PFSK-1 (cell line): ENCODE measurements around the gene UPB1.

Experiments
- FOXP2 ChIP-seq: optimal IDR thresholded peaks from 2 replicates; pipeline ENCODE3; 2011; ENCODE audit warnings: borderline replicate concordance, control low read depth, inconsistent platforms; ENCODE audit not compliant: insufficient read depth; ENCODE audit errors: extremely low read length, extremely low read depth
- POLR2AphosphoS5 ChIP-seq: IDR thresholded peaks from 2 replicates; pipeline ENCODE4 v1.6.1; 2012; ENCODE audit warnings: low read depth, mild to moderate bottlenecking, control low read depth, low read length, moderate library complexity
- SIN3A ChIP-seq: IDR thresholded peaks from 2 replicates; pipeline ENCODE4 v1.6.1; 2012; ENCODE audit warnings: mild to moderate bottlenecking, low read length, moderate library complexity, borderline replicate concordance; ENCODE audit not compliant: insufficient read depth
- TAF1 ChIP-seq: IDR thresholded peaks from 2 replicates; pipeline ENCODE4 v1.6.1; 2012; ENCODE audit warnings: low read length, control low read depth, borderline replicate concordance; ENCODE audit not compliant: insufficient read depth
- TF ChIP-seq, protein P1 (sequence below), 2 experiments: IDR thresholded peaks; 2 replicates each; pipeline versions ENCODE4 v1.6.1 to v1.8.0; 2011 to 2012; ENCODE audit warnings: low read depth in 2 of 2, low read length in 2 of 2, control low read depth in 1 of 2, inconsistent platforms in 1 of 2, mild to moderate bottlenecking in 1 of 2, moderate library complexity in 1 of 2; ENCODE audit not compliant: insufficient read depth in 1 of 2

The UPB1 gene

DNA sequence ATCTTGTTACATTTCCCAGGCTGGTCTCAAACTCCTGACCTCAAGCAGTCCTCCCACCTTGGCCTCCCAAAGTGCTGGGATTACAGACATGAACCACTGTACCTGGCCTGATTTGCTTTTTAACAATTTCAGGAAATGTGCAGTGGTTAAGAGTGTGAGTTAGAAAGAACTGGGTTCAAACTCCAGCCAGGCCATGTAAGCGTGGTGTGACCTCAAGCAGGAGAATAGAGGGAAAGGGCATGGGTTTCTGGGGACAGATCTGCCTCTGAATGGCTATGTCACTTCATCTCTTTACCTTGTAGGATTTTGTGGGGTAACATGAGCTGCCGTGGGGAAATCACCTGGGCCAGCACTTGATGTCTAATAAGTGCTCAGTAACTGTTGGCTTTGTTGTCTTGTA, 69.9 kb downstream of the UPB1 start:
- TF ChIP-seq TAF1 (no peak), SIN3A (no peak), POLR2AphosphoS5 (no peak), FOXP2 (no peak)
- TF ChIP-seq, protein P1, sequence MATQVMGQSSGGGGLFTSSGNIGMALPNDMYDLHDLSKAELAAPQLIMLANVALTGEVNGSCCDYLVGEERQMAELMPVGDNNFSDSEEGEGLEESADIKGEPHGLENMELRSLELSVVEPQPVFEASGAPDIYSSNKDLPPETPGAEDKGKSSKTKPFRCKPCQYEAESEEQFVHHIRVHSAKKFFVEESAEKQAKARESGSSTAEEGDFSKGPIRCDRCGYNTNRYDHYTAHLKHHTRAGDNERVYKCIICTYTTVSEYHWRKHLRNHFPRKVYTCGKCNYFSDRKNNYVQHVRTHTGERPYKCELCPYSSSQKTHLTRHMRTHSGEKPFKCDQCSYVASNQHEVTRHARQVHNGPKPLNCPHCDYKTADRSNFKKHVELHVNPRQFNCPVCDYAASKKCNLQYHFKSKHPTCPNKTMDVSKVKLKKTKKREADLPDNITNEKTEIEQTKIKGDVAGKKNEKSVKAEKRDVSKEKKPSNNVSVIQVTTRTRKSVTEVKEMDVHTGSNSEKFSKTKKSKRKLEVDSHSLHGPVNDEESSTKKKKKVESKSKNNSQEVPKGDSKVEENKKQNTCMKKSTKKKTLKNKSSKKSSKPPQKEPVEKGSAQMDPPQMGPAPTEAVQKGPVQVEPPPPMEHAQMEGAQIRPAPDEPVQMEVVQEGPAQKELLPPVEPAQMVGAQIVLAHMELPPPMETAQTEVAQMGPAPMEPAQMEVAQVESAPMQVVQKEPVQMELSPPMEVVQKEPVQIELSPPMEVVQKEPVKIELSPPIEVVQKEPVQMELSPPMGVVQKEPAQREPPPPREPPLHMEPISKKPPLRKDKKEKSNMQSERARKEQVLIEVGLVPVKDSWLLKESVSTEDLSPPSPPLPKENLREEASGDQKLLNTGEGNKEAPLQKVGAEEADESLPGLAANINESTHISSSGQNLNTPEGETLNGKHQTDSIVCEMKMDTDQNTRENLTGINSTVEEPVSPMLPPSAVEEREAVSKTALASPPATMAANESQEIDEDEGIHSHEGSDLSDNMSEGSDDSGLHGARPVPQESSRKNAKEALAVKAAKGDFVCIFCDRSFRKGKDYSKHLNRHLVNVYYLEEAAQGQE (IDR thresholded peaks at IDR 0.05; ENCODE audit: insufficient read depth in 1 of 2, low read depth in 2 of 2, low read length in 2 of 2), result no peak

DNA sequence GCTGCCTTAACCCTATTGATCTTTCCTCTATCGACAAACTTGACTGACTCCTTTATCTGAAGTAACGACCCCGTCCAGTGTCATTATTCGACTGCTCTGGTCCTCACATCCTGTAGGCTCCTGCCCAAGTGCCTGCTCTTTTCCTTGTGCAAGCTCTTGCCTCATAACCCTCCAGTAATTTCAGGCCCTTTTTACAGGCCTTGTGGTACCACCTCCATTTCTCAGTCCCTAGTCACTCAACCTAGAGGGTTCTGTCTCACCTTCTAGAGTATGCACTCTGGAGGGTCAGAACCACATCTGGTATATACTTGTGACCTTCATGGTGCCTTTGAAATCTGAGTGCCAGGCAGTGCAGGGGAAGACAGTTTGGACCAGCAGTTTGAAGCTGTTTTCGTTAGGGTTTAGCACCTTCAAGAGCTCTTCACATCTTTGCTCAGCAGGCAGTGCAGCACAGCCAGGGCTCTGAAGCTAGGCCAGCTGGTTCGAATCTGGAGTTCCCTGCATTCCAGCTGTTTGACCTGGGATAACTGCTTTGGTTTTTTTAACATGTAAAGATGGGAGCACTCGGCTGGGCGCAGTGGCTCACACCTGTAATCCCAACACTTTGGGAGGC, 71.9 kb downstream of the UPB1 start:
- TF ChIP-seq FOXP2, result no peak

DNA sequence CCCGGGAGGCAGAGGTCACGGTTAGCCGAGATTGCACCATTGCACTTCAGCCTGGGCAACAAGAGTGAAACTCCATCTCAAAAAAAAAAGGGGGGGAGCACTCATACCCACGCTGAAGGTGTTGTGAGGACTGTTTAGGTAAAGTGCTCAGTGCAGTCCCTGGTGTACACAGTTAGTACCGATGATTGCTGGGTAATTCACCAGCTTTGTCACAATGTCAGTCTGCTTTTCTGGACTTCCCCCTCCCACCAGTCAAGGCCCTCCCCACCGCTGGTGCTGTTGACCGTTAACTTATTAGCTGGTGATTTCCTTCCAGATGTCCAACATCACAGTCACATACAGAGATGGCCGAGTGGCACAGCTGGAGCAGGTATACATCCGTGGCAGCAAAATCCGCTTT, 72.5 kb downstream of the UPB1 start:
- no peak for TF ChIP-seq POLR2AphosphoS5
- no peak for TF ChIP-seq TAF1
- TF ChIP-seq, protein P1 (IDR thresholded peaks at IDR 0.05; ENCODE audit: insufficient read depth in 1 of 2, low read depth in 2 of 2, low read length in 2 of 2), result no peak
- no peak for TF ChIP-seq SIN3A
- no peak for TF ChIP-seq FOXP2

DNA sequence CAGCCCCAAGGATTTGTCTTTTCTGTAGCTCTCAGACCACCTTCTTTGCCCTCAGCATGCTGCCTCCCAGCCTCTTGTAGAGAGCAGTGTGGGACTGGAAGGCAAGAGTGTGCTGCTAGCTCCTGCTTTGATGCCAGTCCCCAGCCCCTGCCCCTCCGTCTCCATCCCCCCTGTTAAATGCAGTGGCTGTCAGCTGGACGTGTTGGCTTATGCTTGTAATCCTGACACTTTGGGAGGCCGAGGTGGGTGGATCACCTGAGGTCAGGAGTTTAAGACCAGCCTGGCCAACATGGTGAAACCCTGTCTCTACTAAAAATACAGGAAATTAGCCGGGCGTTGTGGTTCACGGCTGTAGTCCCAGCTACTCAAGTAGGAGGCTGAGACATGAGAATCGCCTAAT, 76.1 kb downstream of the UPB1 start:
- no peak for TF ChIP-seq TAF1
- TF ChIP-seq FOXP2, result no peak
- no peak for TF ChIP-seq POLR2AphosphoS5
- no peak for TF ChIP-seq SIN3A
- TF ChIP-seq, protein P1 (IDR thresholded peaks at IDR 0.05; ENCODE audit: insufficient read depth in 1 of 2, low read depth in 2 of 2, low read length in 2 of 2), result no peak

DNA sequence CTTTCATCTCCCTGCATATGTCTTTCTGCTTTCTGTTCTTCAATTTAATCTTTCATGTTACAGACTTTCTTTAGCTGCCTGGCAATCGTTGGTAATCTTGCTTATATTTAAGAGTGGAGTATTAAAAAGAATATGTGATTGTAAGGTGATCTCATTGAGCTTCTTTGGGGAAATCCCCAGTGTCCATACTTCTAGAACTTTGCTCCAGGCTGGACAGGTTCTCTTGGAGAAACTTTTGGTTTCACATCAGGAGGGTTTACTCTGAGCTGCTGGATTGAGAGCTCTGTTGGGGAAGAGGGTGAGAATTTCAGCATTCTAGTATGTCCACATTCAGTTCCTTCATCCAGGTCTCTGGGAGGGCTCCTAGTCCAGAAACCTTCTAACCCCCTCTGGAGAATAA, 81.6 kb downstream of the UPB1 start:
- TF ChIP-seq POLR2AphosphoS5, result no peak
- TF ChIP-seq SIN3A, result no peak
- no peak for TF ChIP-seq FOXP2
- no peak for TF ChIP-seq TAF1
- TF ChIP-seq, protein P1 (IDR thresholded peaks at IDR 0.05; ENCODE audit: insufficient read depth in 1 of 2, low read depth in 2 of 2, low read length in 2 of 2), result no peak
